Stimulated activated CD8-positive, alpha-beta memory T cell treated with anti-CD3 and anti-CD28 coated beads, Interleukin-2, amount 100 ng/mL, for 1 hour (primary cell): ENCODE data around the gene HPN.

Experiments
- DNase-seq, 2 donors: peaks; one replicate each; pipeline ENCODE4 v3.0.0-alpha.2; 2020; ENCODE audit warnings: low read depth in 2 of 2

HPN gene

GRCh38 chr19:35062942-35063341 lies 21.4 kb downstream of the HPN start:
- DNase-seq: no peak

GRCh38 chr19:35063940-35064818 lies 22.7 kb downstream of the HPN start:
- no peak for DNase-seq

GRCh38 chr19:35065574-35065973 lies 24.1 kb downstream of the HPN start:
- no peak for DNase-seq

GRCh38 chr19:35066121-35066520 lies 24.6 kb downstream of the HPN start:
- DNase-seq: no peak

- DNase-seq: peak; percentile 79 to 81
Observed at GRCh38 chr19:35066691-35067563, 25.4 kb downstream of the HPN start.

GRCh38 chr19:35068941-35069634 lies 27.6 kb downstream of the HPN start:
- no peak for DNase-seq

GRCh38 chr19:35069696-35070095 lies 28.2 kb downstream of the HPN start:
- DNase-seq: no peak

GRCh38 chr19:35070471-35070870 lies 28.9 kb downstream of the HPN start:
- no peak for DNase-seq

GRCh38 chr19:35073516-35073915 lies 32.0 kb downstream of the HPN start:
- DNase-seq: no peak

- no peak for DNase-seq
Observed at GRCh38 chr19:35073941-35074340, 32.4 kb downstream of the HPN start.

- no peak for DNase-seq
Observed at GRCh38 chr19:35074426-35075201, 33.1 kb downstream of the HPN start.

- DNase-seq: no peak
Observed at GRCh38 chr19:35075202-35076025, 33.9 kb downstream of the HPN start.

GRCh38 chr19:35076026-35076370 lies 34.5 kb downstream of the HPN start:
- DNase-seq: no peak

GRCh38 chr19:35076657-35077056 lies 35.1 kb downstream of the HPN start:
- DNase-seq: no peak

GRCh38 chr19:35077411-35078223 lies 36.1 kb downstream of the HPN start:
- DNase-seq: no peak

GRCh38 chr19:35079826-35080225 lies 38.3 kb downstream of the HPN start:
- DNase-seq: no peak

- no peak for DNase-seq
Observed at GRCh38 chr19:35080613-35081170, 39.2 kb downstream of the HPN start.

- DNase-seq: no peak
Observed at GRCh38 chr19:35081201-35081600, 39.7 kb downstream of the HPN start.
